Upper lobe of left lung (tissue), 6 donors: ENCODE measurements around the gene PUM1. TPM values are rescaled to one million over a fixed set of nuclear protein-coding genes. Genes with fewer than 3 reads are reported as not detected.

ENCODE experiments used
- ATAC-seq, 2 donors: fragments of 200-7000 bp; cut with Tn5 transposase; one replicate each; pipeline ENCODE4 v1.9.1; 2022; ENCODE audit warnings: mild to moderate bottlenecking in 2 of 2, moderate library complexity in 2 of 2; ENCODE audit not compliant: low FRiP score in 2 of 2
- DNase-seq, 2 donors: peaks; one replicate each; pipeline ENCODE4 v3.0.0-alpha.2; 2019 to 2020
- H3K27ac ChIP-seq, 4 donors: fragments of 200-600 bp; sonication (generic); one replicate each; pipeline ENCODE4 v1.5.1; 2016 to 2019
- H3K27me3 ChIP-seq, 4 donors: fragments of 200-600 bp; sonication (generic); one replicate each; pipeline ENCODE4 v1.5.1; 2017 to 2019
- H3K36me3 ChIP-seq, 4 donors: fragments of 200-600 bp; sonication (generic); one replicate each; pipeline ENCODE4 v1.5.1; 2016 to 2019
- H3K4me1 ChIP-seq, 4 donors: fragments of 200-600 bp; sonication (generic); one replicate each; pipeline ENCODE4 v1.5.1; 2018 to 2019
- H3K4me3 ChIP-seq, 4 donors: fragments of 200-600 bp; sonication (generic); one replicate each; pipeline ENCODE4 v1.5.1; 2017 to 2019; ENCODE audit warnings: mild to moderate bottlenecking in 2 of 4, moderate library complexity in 1 of 4
- H3K9me3 ChIP-seq, 4 donors: fragments of 200-600 bp; sonication (generic); one replicate each; pipeline ENCODE4 v1.5.1; 2018 to 2019
- EP300 ChIP-seq, 4 donors: sonication (generic); formaldehyde crosslinking; IDR thresholded peaks; one replicate each; pipeline ENCODE4 v1.5.1; 2017; ENCODE audit warnings: antibody characterized with exemption in 4 of 4, control low read depth in 2 of 4
- POLR2A ChIP-seq, 4 donors: fragments of 450-650 bp; IDR thresholded peaks; one replicate each; pipeline ENCODE4 v1.5.1; 2016 to 2017; ENCODE audit warnings: antibody characterized with exemption in 4 of 4, mild to moderate bottlenecking in 2 of 4
- POLR2AphosphoS5 ChIP-seq, 2 donors: sonication (generic); formaldehyde crosslinking; IDR thresholded peaks; one replicate each; pipeline ENCODE4 v1.5.1; 2017; ENCODE audit warnings: antibody characterized with exemption in 2 of 2
- WGBS, 2 donors: methylation state at CpG; one replicate each; pipeline ENCODE4 v1.1.5; 2017 to 2018; 5-methylcytosine and 5-hydroxymethylcytosine counted together
- total RNA-seq, 6 donors: library from RNA; depleted of rRNA in 4 of 6; stranded (reverse); fragments of >200 nt in 4 of 6; gene quantifications; one replicate each; pipeline versions ENCODE4 v1.1.0 to v1.2.1, GENCODE V29; 2016 to 2021
- TF ChIP-seq, protein P1 (sequence below), 6 experiments: fragments of 450-650 bp in 4 of 6; fragments of 200-600 bp in 2 of 6; sonication (generic) in 2 of 6; IDR thresholded peaks; one replicate each; pipeline ENCODE4 v1.5.1; 2016 to 2019; ENCODE audit warnings: antibody characterized with exemption in 6 of 6
- donor health status: DM: no; HTN: no; CAD: no; lungs with moderate emphysema.
- donor health status: DM: no; HTN: yes; CAD: no; lungs with severe emphysema.

The PUM1 gene
- total RNA-seq, 6 donors from 2014 or later: 85.7 to 124 (median 99.8) TPM

DNA sequence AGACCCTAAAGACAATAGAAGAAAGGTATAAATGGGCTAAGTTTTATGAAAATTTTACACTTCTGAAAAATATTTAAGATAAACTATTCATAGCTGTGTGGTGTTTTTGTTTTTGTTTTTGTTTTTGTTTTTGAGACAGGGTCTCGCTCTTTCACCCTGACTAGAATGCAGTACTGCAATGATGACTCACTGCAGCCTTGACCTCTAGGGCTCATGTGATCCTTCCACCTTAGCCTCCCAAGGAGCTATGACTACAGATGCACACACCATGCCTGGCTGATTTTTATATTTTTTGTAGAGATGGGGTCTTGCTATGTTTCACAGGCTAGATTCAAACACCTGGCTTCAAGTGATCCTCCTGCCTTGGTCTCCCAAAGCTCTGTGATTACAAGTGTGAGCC, 66.6 kb downstream of the PUM1 start:
- H3K9me3 ChIP-seq: no peaks in the 10 kb centered on the region
- DNase-seq (no peak), ATAC-seq (no peak)
- TF ChIP-seq POLR2AphosphoS5 (IDR thresholded peaks at IDR 0.05) (no peak), EP300 (IDR thresholded peaks at IDR 0.05) (no peak), POLR2A (IDR thresholded peaks at IDR 0.05) (no peak)
- TF ChIP-seq, protein P1, sequence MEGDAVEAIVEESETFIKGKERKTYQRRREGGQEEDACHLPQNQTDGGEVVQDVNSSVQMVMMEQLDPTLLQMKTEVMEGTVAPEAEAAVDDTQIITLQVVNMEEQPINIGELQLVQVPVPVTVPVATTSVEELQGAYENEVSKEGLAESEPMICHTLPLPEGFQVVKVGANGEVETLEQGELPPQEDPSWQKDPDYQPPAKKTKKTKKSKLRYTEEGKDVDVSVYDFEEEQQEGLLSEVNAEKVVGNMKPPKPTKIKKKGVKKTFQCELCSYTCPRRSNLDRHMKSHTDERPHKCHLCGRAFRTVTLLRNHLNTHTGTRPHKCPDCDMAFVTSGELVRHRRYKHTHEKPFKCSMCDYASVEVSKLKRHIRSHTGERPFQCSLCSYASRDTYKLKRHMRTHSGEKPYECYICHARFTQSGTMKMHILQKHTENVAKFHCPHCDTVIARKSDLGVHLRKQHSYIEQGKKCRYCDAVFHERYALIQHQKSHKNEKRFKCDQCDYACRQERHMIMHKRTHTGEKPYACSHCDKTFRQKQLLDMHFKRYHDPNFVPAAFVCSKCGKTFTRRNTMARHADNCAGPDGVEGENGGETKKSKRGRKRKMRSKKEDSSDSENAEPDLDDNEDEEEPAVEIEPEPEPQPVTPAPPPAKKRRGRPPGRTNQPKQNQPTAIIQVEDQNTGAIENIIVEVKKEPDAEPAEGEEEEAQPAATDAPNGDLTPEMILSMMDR (IDR thresholded peaks at IDR 0.05): no peak
- no peaks in the 10 kb centered on the region for H3K27me3 ChIP-seq
- peaks cover 0 to 13% (median 4%) of the 10 kb centered on the region in 4 donors for H3K4me1 ChIP-seq
- H3K4me3 ChIP-seq: no peak overlapping the region
- WGBS, 2 donors: 87 to 96% methylated on average over 1 of the region's 1 CpG
- no peak overlapping the region for H3K27ac ChIP-seq
- peaks cover 0 to 54% (median 2%) of the 10 kb centered on the region in 4 donors for H3K36me3 ChIP-seq

DNA sequence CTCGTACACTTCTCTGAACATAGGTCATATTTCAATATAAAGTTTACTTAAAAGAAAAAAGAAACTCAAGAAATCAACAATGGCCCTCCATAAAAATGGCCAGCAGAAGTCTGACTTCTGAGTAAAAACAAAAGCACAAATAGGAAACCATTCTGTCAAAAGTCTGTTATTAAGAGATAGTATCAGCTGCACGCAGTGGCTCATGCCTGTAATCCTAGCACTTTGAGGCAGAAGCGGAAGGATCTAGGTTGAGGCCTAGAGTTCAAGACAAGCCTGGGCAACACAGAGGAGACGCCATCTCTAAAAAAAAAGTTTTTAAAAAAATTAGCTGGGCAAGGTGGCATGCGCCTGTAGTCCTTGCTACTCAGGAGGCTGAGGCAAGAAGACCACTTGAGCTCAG, 67.3 kb downstream of the PUM1 start:
- H3K36me3 ChIP-seq: peaks cover 0 to 53% (median 0%) of the 10 kb centered on the region in 4 donors
- DNase-seq (no peak), ATAC-seq (no peak)
- no peak for TF ChIP-seq EP300 (IDR thresholded peaks at IDR 0.05)
- TF ChIP-seq POLR2A (IDR thresholded peaks at IDR 0.05): no peak
- no peak for TF ChIP-seq POLR2AphosphoS5 (IDR thresholded peaks at IDR 0.05)
- 95 to 97% methylated on average over 5 of the region's 5 CpGs for WGBS, 2 donors
- H3K27me3 ChIP-seq: no peaks in the 10 kb centered on the region
- H3K27ac ChIP-seq: no peak overlapping the region
- peaks cover 0 to 13% (median 4%) of the 10 kb centered on the region in 4 donors for H3K4me1 ChIP-seq
- no peak overlapping the region for H3K4me3 ChIP-seq
- no peaks in the 10 kb centered on the region for H3K9me3 ChIP-seq

DNA sequence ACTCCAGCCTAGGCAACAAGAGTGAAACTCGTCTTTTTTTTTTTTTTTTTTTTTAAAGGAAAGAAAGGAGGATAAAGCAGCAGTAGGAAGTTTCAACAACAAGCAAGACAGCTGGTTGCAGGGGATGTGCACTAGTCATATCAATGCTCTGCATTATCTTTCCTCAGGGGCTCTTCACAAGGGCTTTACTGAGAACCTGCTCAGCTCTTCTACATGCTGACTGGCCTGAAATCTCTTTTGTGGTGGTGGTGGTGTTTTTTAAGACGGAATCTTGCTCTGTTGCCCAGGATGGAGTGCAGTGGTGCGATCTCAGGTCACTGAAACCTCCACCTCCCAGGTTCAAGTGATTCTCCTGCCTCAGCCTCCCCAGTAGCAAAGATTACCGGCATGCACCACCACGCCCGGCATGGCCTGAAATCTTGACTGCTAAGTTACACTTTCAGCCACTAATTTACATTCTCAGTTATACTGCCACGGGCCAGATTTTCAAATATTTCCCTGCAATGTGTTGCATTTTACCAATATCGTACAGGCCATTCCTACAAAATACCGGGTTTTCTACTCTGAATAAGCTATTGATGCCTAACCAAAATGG, 68.0 kb downstream of the PUM1 start:
- Histone ChIP-seq H3K4me1 (peaks cover 0 to 13% (median 4%) of the 10 kb centered on the region in 4 donors), H3K27me3 (no peaks in the 10 kb centered on the region), H3K36me3 (peaks cover 0 to 52% (median under 1%) of the 10 kb centered on the region in 4 donors), H3K27ac (no peak overlapping the region), H3K4me3 (no peak overlapping the region), H3K9me3 (no peaks in the 10 kb centered on the region)
- TF ChIP-seq, protein P1 (IDR thresholded peaks at IDR 0.05): no peak
- no peak for TF ChIP-seq EP300 (IDR thresholded peaks at IDR 0.05)
- no peak for TF ChIP-seq POLR2A (IDR thresholded peaks at IDR 0.05)
- no peak for TF ChIP-seq POLR2AphosphoS5 (IDR thresholded peaks at IDR 0.05)
- no peak for DNase-seq
- ATAC-seq: no peak
- WGBS, 2 donors: 94 to 95% methylated on average over 9 of the region's 9 CpGs

DNA sequence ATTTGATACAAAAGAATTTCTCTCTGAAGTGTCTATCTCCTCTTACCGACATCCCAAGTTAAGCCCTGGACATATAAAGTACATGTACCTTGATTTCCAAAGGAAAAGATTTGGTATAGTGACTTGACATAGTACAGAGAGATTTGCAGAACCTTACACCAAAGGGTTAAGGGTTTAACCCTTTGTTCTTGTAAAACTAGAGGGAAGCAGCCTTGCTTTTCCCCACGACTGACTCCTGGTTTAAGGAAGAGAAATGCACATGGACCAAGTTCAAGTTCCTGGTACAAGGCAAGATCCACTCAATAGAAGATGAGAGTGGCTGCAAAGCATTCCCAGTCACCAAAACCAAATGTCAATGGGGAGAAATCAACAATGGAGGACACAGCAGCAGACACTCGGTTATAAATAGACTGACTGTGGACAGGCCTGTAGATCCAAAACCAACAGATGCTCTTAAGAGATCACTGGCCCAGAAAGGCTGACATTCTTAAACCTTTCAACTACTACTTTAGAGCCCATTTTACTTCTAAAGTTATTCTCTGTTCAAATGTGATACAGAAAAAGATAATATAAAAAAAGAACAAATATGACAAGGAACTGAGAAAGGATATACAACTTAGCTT, 69.4 kb downstream of the PUM1 start:
- ATAC-seq (no peak), DNase-seq (no peak)
- H3K27ac ChIP-seq: no peak overlapping the region
- 61 to 66% methylated on average over 3 of the region's 3 CpGs for WGBS, 2 donors
- peaks cover 0 to 8% (median 4%) of the 10 kb centered on the region in 4 donors for H3K4me1 ChIP-seq
- H3K36me3 ChIP-seq: peaks cover 4 to 61% (median 6%) of the 10 kb centered on the region in 4 donors
- H3K4me3 ChIP-seq: no peak overlapping the region
- no peaks in the 10 kb centered on the region for H3K27me3 ChIP-seq
- H3K9me3 ChIP-seq: no peaks in the 10 kb centered on the region
- TF ChIP-seq EP300 (IDR thresholded peaks at IDR 0.05) (no peak), POLR2AphosphoS5 (IDR thresholded peaks at IDR 0.05) (no peak), POLR2A (IDR thresholded peaks at IDR 0.05) (no peak)
- TF ChIP-seq, protein P1 (IDR thresholded peaks at IDR 0.05): no peak

DNA sequence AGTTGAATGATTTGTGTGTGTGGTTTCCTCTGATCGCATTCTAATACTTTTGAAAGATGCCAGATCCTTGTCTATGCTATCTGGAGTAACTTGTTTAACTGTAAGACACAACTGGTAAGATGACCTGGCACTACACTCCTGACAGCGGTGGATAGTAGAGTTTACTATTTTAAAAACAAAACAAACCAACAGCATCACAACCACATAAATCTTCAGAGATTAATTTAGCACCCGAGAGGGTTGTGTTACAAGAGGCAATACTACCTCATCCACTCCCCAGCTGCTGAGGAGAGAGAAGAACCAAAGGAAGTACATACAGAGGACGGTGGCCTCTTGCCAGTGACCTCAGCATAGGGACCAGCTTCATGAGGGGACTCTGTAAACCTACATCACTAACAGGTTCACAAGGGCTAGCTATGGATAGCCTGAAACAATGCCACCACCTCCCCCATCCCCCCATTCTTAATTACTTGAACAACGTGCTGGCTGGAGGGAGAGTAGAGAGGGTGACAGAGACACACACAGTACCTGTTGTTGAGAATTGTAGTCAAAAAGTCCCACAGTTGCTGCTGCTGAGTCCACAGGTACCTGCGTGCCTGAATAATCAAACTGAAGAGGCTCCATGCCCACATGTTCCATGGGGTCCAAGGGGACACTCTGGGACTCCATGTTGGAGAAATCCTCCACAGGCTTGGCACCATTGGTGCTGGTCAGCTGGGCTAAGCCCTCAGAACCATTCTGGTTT, 73.5 kb downstream of the PUM1 start:
- Histone ChIP-seq H3K4me1 (peaks cover 0 to 20% (median 15%) of the 10 kb centered on the region in 4 donors), H3K9me3 (no peaks in the 10 kb centered on the region), H3K27ac (no peak overlapping the region), H3K4me3 (no peak overlapping the region), H3K36me3 (peaks cover 4 to 64% (median 6%) of the 10 kb centered on the region in 4 donors), H3K27me3 (no peaks in the 10 kb centered on the region)
- WGBS, 2 donors: 79 to 81% methylated on average over 6 of the region's 6 CpGs
- TF ChIP-seq, protein P1 (IDR thresholded peaks at IDR 0.05): no peak
- TF ChIP-seq EP300 (IDR thresholded peaks at IDR 0.05) (no peak), POLR2A (IDR thresholded peaks at IDR 0.05) (no peak), POLR2AphosphoS5 (IDR thresholded peaks at IDR 0.05) (no peak)
- ATAC-seq: no peak
- DNase-seq: no peak
